Measurements from ENCODE around the gene REV1. TPM values are rescaled to one million over a fixed set of nuclear protein-coding genes. Genes with fewer than 3 reads are reported as not detected.

REV1 gene
- total RNA-seq (2021; fragmentation: NEBNext Ultra II Directional; extraction: Animal tissue kit (Norgen Biotek cat#: 25700)): 10 to 100 TPM; 17.0 to 19.2 (median 18.6) TPM
- long read RNA-seq, partial matches to known transcripts: 12 of 13 reads
- long read RNA-seq, other reads (novel, unspliced or antisense): 1 of 13 reads

DNA sequence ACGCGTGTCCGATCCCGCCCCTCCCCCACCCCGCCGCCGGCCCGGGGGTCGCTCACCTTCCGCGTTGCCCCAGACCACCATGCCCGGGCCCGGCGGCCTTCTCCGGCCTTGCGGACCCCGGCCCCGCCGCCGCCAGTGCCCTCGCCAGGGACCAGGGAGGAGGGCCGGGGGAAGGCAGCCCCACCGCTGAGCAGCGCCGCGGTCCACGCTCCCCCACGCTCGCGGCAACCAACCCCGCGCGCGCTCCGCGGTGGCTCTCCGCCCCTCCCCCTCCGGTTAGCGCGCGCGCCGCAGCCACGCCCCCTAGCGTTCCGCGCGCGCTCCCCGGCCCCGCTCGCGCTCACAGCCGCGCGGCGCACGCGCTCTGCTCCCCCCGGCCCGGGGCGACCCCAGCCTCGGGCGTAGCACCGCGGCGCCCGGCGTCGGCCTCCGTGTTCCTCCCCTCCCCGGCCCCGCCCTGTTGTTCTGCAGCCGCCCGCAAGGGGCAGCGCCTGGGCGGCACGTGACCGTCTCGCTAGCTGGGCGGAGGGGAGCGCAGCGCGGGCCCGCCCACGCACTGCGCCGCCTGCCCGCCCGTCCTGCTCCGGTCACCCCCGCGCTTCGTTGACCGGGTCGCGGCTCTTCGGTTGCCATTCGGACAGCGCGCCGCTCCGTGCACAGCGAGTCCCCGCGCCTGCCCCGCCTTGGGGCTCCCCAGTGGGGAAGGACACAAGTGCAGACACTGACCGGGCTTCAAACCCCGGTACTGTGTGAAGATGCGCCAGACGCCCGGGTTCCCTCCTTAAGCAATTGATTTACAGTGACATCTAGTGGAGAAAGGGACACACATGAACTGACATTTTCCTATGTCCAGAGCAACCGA is at the start of gene REV1:
REV1 (minus strand) TSS at position 257 of the 862 bp plus-strand sequence. CDS start 25,042 bp downstream, outside the sequence.
- Mint-ChIP-seq H3K36me3 (ENCODE audit: low read depth) (no peaks in the 10 kb centered on the region; the same call in 1 of the 2 replicates), H3K27me3 (ENCODE audit: insufficient read depth) (peaks cover 11% of the 10 kb centered on the region), H3K27ac (peak within 1 kb of the TSS; percentile 96), H3K4me3 (peak within 1 kb of the TSS; percentile 98), H3K4me1 (ENCODE audit: low read depth) (peaks cover 43% of the 10 kb centered on the region), H3K9me3 (no peaks in the 10 kb centered on the region)
- TF ChIP-seq, protein P1, sequence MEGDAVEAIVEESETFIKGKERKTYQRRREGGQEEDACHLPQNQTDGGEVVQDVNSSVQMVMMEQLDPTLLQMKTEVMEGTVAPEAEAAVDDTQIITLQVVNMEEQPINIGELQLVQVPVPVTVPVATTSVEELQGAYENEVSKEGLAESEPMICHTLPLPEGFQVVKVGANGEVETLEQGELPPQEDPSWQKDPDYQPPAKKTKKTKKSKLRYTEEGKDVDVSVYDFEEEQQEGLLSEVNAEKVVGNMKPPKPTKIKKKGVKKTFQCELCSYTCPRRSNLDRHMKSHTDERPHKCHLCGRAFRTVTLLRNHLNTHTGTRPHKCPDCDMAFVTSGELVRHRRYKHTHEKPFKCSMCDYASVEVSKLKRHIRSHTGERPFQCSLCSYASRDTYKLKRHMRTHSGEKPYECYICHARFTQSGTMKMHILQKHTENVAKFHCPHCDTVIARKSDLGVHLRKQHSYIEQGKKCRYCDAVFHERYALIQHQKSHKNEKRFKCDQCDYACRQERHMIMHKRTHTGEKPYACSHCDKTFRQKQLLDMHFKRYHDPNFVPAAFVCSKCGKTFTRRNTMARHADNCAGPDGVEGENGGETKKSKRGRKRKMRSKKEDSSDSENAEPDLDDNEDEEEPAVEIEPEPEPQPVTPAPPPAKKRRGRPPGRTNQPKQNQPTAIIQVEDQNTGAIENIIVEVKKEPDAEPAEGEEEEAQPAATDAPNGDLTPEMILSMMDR (IDR thresholded peaks at IDR 0.05): peak; percentile 89
- DNase-seq: peak; percentile 85

DNA sequence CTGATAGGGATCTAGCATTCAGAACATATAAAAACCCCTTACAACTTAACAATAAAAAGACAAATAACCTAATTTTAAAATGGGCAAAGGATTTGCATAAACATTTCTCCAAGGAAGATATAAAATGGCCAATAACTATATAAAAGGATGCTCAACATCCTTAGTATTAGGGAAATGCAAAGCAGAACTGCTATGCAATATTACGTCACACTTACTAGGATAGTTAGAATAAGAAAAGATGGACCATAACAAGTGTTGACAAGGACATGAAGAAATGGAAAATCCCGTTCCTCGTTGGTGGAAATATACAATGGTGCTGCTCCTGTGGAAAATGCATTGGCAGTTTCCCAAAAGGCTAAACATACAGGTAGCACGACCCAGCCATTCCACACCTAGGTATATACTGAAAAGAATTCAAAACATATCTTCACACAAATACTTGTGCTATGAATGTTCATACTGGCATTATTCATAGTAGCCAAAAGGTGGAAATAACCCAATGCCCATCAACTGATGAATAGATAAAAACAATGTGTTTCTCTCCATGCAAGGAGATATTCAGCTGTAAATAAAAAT is 48.2 kb upstream of the REV1 start:
- TF ChIP-seq, protein P1 (IDR thresholded peaks at IDR 0.05): no peak
- Mint-ChIP-seq H3K27me3 (ENCODE audit: insufficient read depth) (peaks cover 21% of the 10 kb centered on the region), H3K4me1 (ENCODE audit: low read depth) (no peaks in the 10 kb centered on the region), H3K9me3 (no peaks in the 10 kb centered on the region), H3K4me3 (no peak overlapping the region), H3K27ac (no peak overlapping the region), H3K36me3 (ENCODE audit: low read depth) (no peaks in the 10 kb centered on the region)
- DNase-seq: no peak

DNA sequence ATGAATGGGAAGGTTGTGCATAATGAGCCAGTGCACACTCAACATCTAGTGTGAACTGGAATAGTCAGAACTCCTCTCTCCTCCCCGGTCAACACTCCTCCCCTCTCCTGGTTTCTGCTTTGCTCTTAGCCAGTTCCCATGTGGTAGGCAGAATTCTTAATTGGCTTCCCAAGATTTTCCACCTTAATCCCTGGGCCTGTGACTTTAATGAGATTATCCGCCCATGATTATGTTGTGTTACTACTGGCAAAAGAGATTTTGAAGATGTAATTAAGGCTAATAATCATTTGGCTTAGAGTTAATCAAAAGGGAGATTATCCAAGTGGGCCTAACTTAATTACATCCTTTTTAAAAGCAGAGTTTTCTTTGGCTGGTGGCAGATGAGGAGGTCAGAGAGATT is 34.2 kb upstream of the REV1 start:
- no peaks in the 10 kb centered on the region for H3K36me3 Mint-ChIP-seq (ENCODE audit: low read depth)
- no peaks in the 10 kb centered on the region for H3K9me3 Mint-ChIP-seq
- H3K27me3 Mint-ChIP-seq (ENCODE audit: insufficient read depth): peaks cover 13% of the 10 kb centered on the region
- TF ChIP-seq, protein P1 (IDR thresholded peaks at IDR 0.05): no peak
- no peak overlapping the region for H3K4me3 Mint-ChIP-seq
- DNase-seq: no peak
- no peak overlapping the region for H3K27ac Mint-ChIP-seq
- H3K4me1 Mint-ChIP-seq (ENCODE audit: low read depth): no peaks in the 10 kb centered on the region

DNA sequence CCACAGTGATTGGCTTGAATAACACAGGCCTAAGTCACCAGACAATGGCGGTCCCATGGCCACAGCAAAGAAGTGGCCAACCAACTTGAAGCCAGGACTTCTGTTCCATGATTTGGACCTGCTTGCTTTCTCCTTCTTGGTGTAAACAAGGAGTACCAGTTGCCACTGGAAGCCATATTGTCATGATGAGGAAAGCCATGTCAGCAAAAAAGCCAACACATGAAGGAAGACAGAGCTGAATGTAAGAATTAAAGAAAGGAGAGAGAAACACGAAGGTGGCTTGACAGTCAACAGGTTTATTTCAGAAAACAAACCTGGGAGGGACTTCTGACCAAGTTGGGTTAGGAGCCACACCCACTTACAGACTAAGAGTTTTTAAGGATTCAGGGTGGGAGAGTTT is 32.3 kb upstream of the REV1 start:
- no peak overlapping the region for H3K4me3 Mint-ChIP-seq
- TF ChIP-seq, protein P1 (IDR thresholded peaks at IDR 0.05): no peak
- no peaks in the 10 kb centered on the region for H3K4me1 Mint-ChIP-seq (ENCODE audit: low read depth)
- no peak overlapping the region for H3K27ac Mint-ChIP-seq
- no peaks in the 10 kb centered on the region; the same call in 1 of the 2 replicates for H3K36me3 Mint-ChIP-seq (ENCODE audit: low read depth)
- no peaks in the 10 kb centered on the region for H3K9me3 Mint-ChIP-seq
- DNase-seq: no peak
- peaks cover 13% of the 10 kb centered on the region for H3K27me3 Mint-ChIP-seq (ENCODE audit: insufficient read depth)

DNA sequence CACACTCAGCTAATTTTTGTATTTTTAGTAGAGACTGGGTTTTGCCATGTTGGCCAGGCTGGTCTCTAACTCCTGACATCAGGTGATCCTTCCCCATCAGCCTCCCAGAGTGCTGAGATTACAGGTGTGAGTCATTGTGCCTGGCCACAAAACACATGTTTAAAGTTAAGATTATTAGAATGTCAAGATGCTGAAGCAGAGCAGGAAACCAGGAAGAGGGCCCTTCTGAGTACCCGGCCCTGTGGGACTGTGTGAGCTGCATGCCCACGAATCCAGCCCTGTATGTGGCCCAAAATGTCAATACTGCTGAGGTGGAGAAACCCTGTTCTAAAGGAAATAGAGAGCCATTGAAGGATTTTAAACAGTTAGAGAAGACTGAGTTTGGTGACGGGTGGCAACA is 31.0 kb upstream of the REV1 start:
- TF ChIP-seq, protein P1 (IDR thresholded peaks at IDR 0.05): no peak
- DNase-seq: no peak
- H3K9me3 Mint-ChIP-seq: no peaks in the 10 kb centered on the region
- no peak overlapping the region for H3K27ac Mint-ChIP-seq
- H3K4me3 Mint-ChIP-seq: no peak overlapping the region
- H3K27me3 Mint-ChIP-seq (ENCODE audit: insufficient read depth): peaks cover 18% of the 10 kb centered on the region
- H3K4me1 Mint-ChIP-seq (ENCODE audit: low read depth): no peaks in the 10 kb centered on the region
- H3K36me3 Mint-ChIP-seq (ENCODE audit: low read depth): no peaks in the 10 kb centered on the region; the same call in 1 of the 2 replicates
